Kidney tubule cell (primary cell): ENCODE results near the gene C14orf132.
A peak's percentile ranks its signal among the peaks of the same experiment; 100 is the strongest.

Experiments
- DNase-seq: peaks from one replicate; pipeline ENCODE4 v3.0.0-alpha.2; 2018; ENCODE audit warnings: low spot score

C14orf132 gene

DNA sequence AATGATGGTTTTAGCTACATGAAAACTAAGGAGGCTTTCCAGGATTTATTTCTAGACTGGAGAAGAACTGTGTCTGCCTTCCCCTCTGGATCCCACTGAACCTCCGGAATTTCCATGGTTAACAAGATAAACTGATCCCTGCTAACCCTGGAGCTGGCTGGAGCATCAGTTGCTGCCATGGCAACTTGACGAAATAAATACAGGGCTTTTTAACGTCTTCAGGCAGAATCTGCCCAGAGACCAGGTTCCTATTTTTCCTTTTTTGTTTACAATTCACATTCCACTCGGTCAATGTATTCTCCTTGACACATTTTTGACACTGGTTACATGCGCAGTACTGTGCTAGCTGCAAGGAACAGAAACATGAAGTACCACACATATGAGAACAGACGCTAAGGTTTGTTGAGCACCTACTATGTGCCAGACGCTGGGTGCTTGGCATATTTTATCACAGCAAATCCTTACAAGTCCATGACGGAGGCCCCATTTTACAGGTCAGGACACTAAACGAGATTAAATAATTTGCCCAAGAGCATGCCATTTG lies 1.7 kb downstream of the C14orf132 start:
- no peak for DNase-seq

DNA sequence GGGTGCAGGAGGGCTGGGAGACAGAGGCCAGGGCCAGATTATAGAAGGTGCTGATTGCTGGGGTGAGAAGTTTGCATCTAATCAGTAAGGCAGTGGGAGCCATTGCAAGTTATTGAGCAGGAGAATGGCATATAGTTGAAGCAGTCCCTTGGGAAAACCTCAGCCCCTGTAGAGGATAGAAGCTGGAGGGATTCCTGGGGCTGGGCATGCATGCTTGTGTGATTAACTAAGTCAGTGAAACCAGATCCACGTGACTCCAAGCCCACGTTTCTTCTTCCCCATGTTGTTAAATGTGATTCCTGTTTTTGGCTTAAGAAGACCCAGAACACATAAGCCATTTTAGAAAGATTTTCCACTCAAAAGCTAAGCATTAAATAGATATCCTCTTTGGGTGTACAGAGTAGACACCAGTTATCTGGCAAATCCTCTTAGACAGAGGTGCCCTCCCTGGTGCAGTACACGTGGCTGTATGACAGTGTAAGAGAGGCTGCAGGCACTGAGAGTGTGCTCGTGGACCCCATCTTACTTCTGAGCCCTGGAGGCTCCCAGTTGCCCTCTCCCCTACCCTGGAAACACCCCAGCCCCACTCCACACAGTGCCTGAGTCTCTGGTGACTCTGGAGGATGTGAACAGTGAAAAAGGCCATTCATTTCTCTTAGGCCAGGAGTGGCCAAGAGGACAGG lies 3.2 kb downstream of the C14orf132 start:
- no peak for DNase-seq

DNA sequence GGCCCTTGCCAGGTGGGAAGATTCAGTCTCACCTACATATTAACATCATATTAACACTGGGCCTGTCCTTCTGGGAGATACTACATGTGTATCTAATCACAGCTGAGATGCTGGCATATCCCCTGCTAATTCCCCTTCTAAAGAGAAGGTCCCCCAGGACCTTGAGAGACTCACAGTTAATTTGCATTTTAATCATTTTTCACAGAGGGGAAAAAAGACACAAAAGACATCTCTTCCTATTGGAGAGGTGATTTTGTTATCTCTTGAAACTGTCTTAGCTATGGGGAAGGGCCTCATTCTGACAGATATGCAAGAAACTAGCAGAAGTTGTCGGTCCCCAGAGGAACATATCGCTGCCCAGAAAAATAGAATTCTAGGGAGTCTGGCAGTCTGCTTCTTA lies 7.5 kb downstream of the C14orf132 start:
- DNase-seq, result no peak

DNA sequence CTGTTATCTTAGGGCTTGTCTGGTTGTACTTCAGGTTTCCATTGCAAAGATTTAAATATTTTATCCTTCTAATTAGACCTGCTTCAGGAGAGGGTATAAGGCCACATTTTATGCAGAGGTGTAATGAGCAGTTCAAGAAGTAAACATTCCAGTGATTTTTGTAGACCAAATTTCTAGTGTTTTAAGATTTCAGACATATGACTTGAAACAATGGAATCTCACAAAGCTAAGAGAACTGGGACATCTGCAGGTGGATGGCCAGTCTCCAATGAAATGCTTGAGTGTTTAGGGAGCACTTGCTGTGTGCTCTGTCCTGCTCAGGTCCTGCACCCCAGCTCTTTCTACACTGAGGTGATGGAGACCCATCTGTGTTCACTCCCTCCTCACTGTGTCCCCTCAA lies 7.9 kb downstream of the C14orf132 start:
- no peak for DNase-seq

DNA sequence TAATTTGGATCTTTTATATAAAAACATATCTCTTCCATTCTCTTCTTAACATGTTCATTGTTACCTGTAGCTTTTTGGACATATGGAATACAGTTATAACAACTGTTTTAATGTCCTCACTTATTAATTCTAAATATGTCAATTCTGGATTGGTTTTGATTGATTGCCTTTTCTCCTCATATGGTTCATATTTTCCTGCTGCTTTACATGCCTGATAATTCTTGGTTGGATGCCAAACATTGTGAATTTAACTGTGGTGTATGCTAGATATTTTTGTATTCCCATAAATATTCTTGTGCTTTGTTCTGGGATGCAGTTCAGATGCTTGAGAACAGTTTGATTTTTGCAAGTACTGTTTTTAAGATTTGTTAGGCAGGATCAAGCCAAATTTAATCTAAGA lies 10.8 kb downstream of the C14orf132 start:
- DNase-seq, result no peak

DNA sequence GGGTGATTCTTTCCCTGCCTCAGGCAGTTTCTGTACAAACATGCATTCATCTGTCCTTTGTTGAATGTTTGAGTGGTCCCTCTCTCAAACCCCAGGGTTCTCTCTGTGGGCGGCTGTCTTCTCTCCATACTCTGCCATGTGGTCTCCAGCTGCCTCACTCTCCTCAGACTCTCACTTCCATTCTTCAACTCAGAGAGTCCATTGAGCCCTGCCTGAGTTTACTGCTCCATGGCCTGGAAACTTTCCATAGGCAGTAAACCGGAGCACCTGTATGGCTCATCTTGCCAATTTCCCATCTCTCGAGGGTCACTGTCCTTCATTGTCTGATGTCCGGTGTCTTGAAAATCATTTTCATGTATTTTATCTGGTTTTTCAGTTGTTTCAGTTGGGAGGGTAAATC lies 11.3 kb downstream of the C14orf132 start:
- no peak for DNase-seq

DNA sequence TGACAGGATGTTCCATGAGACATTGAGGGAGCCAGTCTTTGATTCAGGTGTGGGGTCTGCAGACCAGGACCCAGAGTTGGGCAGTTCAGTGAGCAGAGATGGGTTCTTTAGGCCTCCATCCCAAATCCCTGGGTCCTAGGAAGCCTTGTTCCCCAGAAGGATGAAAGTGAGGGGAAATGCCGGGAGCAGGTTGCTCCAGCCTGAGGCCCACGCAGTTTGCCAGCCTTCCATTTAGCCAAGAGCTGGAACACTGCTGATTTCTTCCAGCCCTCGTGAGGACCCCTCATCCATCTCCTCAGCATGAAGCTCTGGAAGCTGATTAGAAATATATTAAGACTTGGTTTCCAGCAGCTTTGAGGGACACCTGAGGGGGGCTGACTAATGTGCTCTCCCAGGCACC lies 12.1 kb downstream of the C14orf132 start:
- no peak for DNase-seq

DNA sequence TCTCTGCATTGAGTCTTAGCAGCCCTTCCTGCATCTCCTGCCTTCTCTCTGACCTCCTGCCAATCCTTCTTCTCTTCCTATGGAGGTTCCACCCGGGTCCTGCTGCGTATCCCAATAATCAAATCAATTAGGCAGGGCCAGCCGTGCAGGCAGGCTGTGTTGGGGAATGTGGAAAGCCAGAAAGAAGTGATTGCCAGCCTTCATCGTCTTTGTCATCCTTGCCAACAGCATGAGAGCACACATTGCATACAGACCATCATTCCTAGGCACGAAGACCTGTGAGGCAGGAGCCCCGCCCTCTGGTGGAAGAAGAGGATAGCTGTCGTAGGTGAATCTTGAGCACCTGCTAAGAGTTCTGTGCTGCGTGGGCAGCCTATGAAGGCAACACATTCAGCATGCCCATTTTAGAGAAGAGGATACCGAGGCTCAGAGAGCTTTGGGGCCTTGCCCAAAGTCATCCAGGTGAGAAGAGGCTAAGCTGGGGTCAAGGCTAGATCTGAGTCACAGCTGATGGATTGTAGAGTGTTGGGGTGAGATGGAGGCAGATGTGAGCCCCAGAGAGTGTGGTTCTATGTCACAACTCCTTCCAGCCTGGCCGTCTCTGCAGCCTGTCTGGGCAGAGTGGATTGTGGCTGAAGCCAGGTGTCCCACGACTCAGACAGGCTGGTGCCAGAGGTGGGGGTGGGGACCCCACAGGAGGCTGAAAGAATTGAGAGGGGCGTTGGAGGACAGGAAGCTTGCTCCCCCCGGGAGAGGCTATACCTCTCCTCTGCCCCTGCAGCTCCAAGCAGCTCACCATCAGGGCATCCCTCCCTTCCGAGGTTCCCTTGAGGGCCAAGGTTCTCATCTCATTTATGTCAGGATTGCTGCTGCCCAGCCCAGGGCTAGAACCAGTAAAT lies 12.7 kb downstream of the C14orf132 start:
- DNase-seq, result no peak

DNA sequence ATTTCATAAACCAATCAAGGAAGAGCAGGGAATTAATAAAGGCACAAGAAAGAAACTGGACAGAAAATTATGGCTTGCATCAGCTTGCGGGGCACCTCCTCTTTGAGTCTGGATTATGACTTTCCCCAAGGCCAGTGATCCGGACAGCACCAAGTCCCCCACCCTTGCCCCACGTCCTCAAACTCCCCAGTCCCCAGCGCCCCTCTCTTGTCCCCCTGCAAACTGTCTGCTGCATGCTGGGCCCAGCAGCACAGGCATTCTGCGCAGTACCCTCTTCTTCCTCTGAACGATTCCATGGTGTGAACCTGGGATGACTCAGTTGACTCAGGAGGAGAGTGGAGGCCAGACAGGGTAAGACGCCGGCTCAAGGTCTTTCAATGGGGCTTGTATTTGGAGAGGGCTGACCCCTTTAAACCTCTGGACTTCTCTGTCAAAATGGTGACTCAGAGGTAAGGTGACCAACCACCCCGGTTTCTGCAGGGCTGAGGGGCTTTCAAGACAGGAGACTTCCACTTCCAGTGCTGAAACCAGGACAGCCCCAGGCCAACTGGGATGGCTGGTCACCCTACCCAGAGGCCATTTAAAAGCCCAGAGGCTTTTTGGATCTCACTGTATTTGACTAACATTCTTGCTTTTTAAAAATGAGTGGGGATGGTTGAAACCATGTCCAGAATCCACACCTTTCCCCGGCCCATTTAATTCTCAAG lies 13.5 kb downstream of the C14orf132 start:
- DNase-seq, result no peak

DNA sequence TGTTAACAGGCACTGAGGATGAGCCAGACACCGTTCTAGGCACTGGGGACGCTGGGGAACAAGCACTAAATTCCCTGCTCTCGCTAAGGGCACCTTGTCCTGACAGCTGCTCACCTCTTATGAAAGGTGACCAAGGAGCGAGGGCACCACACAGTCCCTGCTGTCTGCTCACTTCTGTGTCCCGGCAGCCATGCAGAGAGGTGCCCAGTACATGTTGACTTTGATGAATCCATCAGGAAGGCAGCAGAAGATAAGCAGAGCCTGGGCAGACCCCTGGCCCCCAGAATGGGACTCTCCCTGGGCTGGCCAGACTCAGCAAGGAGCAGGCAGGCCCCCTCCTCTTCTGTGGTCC lies 14.1 kb downstream of the C14orf132 start:
- DNase-seq, result no peak

DNA sequence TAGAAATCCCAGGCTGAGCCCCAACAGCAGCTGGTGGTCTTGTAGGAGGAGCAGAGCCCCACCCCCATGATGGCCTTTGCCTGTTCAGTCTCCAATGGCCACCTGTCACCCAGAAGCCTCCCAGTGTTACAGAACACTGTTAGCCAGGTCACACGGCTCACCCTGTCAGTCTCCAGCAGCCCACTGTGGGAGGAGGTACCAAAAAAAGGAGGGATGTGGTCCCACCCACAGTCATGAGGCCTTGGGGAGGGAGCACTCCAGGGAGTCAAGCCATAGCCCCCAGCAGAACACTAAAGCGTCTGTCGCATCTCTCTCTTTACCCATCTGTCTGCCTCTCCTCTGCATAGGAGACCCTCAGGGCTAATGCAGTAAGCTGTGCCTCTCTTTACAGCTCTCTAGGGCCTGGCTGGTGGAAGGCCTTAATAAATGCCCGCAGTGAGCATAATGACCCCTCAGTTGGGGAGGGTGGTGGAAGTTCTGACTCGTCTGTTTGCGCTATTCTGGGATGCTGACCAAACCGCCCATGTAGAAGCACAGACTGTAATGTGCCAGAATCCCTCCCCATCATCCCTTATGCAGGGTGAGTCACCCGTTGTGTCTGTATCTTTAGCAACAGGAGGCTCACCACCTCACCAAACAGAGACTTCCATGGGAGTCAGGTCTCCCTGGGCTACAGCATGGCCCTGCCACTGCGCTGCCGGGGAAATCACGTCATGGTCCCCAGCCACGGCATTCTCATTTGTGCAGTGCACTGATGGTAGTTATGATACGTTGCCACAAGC lies 14.6 kb downstream of the C14orf132 start:
- DNase-seq, result peak; percentile 56

DNA sequence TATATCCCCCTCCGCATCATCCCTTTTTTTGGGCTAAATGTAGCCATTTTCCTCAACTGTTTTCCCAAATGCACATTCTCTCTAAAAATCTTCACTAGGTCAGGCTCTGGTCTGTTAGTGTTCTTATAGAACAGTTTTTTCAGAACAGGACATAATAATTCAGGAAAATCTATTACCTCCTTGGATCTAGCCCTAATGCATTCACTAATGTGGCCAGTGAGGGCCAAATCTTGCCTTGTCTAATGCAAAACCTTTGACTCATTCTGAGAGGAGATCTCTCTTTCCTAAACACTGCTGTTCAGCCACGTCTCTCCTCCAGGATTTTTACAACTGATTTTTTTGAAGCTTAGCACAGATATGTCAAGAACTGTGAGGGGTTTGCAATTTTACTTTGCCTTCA lies 15.5 kb downstream of the C14orf132 start:
- DNase-seq, result no peak

DNA sequence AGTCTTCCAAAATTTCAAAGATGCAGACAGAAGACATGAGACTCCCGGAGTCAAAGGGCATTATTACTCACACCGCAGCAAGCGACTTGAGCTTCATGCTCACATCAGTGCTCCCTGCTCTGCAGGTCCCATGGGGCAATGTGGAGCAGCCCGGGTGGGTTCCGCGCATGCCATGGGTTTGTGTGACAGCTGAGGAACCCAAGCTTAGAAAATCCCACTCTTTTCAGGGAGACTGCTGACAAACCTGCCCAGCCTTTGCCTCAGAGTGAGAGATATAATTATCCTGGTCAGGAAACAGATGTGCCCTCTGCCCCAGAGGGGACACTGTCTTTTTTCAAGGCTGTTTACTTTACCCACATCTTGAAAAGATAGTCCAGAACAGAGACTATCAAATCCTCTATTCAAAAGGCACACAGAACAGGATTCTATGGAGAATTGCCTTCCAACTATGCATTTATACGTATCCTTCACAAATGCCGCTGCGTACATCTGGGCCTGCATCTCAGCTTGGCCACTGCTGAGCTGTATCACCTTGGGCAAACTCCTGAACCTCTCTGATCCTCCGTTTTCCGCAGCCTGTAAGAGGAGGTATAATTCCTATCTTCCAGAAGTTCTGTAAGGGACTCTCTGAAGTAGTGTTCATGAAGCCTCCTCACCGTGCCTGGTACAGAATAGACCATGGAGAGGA lies 16.0 kb downstream of the C14orf132 start:
- DNase-seq, result no peak

DNA sequence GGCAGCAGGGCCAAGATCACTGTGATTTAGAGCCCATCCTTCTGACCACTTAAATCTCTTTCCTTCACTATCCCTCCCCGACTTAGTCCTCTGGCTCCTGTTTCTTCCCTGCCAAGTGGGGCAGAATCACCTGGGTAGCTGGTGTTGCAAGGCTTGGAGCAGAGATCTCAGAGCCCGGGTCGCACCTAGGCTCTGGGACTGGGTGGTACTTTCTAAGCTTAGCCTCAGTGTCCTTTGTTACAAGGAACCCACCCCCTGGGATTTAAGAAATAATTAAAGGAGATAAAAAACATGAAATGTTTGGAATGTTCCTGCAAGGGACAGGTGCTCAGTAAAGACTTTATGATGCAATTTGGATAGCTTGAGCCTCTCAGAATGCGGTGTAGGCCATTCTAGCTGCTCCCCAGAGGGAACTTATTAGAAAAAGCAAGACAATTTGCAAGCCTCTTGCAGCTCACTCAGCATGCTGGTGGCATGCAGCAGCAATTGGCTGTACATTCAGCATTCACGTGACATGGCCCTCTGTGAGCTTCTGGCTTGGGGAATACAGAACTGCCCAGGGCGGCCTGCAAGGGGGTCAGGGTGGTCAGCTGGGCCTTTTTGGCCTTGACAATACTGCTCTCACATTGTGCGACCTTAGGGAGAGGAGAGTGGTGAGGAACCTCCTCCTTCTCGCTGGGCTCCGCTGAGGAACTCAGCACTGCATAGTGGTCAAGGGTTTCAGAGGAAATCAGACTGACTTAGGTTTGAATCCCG lies 16.8 kb downstream of the C14orf132 start:
- DNase-seq, result no peak

DNA sequence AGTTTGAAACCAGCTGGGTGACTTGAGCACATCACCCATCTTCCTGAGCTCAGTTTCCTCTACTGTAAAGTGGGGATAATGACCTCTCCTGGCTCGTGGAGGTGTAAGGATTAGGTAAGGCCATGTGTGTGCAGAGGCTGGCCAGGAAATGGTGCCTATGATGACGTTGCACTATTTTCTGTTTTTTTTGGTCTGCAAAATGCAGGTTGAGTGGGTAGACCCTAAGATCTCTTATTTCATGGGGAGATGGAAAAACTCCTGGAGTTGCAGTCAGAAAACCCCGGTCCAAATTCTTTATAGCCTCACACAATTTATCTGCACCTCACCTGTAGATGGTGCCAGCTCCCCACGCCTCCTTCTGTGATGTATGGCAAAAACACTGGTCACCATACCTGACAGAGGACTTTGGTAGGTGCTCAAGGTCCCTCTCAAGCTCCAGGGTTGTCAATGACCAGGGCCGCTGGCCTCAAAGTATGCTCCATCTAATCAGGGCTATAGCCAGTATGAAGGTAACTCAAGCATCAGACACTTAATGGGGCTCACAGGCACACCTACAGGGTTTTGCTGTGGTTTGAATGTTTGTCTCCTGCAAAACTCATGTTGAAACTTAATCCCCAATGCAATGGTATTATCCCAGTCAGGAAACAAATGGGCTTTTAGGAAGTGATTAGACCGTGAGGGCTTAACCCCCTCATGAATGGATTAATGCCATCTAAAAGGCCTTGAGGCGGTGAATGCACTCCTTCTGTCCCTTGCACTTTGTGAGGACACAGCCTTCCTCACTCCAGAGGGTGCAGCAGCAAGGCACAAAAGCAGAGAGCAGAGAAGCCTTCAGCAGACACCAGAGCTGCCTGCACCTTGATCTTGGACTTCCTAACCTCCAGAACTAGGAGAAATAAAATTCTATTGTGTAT lies 17.6 kb downstream of the C14orf132 start:
- DNase-seq, result no peak

DNA sequence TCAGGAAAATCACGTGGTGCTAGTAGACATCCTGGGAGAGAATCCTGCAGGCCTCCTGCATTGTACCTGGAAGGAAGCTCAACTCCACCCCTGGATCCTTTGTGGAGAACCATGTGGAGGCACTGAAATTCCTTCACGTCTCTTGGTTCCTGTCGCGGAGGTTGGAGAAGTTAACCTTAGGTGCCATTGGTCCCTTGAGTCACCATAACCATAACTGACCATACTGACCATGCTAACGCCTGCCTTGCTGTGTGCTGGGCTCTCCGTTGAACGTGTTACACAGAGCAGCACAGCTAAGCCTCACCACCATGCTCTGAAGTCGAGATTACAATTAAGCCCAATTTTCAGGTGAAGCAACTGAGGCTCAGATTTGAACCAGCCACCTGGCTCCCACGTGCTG lies 18.6 kb downstream of the C14orf132 start:
- DNase-seq, result no peak

DNA sequence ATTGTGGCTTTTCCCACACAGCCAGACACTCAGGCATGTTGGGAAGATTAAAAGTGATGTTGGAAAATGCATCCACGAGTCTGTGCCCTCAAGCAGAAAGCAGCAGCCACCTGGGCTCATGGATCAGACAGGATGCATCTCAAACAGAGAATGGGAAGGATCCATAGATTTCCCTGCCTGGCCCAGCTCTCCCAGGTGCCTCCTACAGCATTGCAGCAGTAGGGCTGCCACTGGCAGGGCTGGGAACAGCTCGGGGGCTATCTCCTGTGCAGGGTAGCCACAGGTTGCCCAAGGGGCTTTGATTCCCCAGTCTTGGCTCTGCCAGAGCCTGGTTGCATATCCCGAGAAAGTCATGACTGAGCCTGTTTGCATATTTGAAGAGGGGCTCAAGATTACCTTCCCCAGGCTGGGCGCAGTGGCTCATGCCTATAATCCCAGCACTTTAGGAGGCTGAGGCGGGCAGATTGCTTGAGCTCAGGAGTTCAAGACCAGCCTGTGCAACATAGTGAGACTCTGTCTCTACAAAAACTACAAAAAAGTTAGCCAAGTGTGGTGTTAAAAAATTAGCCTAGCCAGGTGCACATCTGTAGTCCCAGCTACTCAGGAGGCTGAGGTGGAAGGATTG lies 19.5 kb downstream of the C14orf132 start:
- no peak for DNase-seq

DNA sequence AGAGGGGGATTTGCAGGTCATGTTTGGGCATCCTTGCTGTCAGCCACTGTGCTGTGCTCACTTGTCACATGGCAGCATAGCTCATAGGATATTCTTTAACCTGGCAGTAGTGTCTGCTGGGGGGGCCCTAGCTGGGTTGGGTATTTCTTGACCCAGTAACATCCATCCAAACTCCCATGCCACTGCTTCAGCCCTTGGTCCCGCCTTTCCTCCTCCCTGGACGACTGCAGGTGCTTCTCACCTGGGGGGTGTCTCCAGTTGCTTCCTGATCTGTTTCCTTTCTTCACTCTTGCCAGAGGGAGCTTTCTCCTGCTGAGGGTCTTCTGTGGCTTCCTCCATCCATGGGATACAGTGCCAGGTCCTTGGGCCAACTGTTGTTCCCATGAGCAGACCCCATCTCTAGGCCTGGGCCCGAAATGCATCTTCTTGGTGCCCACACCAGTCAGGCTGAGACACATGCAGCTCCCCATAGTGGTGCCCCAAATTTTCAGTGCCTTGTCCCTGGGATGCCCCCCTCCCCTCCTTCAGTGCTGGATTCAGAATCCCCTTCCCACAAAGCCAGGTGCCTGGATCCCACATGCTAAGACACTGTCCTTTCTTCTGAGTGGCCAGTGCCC lies 20.5 kb downstream of the C14orf132 start:
- no peak for DNase-seq
